Caco-2 (cell line): Measurements from ENCODE around the gene PLRG1. TPM values are rescaled to one million over a fixed set of nuclear protein-coding genes. Genes with fewer than 3 reads are reported as not detected.

Source experiments
- BruUV-seq: library from RNA; stranded (reverse); fragments of 400-500 nt; replicated peaks from 2 replicates; lab custom pipeline; 2021; lab: Mats Ljungman, UMichigan
- CTCF ChIA-PET: fragments of 300-600 bp; sonication (Branson Sonifier 250); formaldehyde crosslinking; loops from one replicate; lab custom pipeline; 2022; ENCODE audit warnings: antibody characterized with exemption; lab: Charles Lee
- POLR2A ChIA-PET: fragments of 300-600 bp; sonication (Branson Sonifier 250); formaldehyde crosslinking; loops from one replicate; lab custom pipeline; 2022; ENCODE audit warnings: antibody characterized with exemption; lab: Charles Lee
- DNase-seq, 2 experiments: peaks; one replicate each; pipeline versions ENCODE4 v3.0.0 to v3.0.0-alpha.2; 2020 to 2022
- H3K27me3 ChIP-seq: replicated peaks from 2 replicates; pipeline ENCODE4 v1.6.0; 2011; ENCODE audit warnings: low read length; ENCODE audit not compliant: control insufficient read depth, insufficient read depth
- H3K36me3 ChIP-seq: 2 replicates; pipeline ENCODE4 v1.5.1; 2011; ENCODE audit warnings: low read length; ENCODE audit not compliant: control insufficient read depth, insufficient read depth
- H3K4me1 ChIP-seq: fragments of 250-450 bp; sonication (Bioruptor Pico); 2 replicates; pipeline ENCODE4 v1.5.1; 2020; ENCODE audit warnings: mild to moderate bottlenecking
- H3K4me3 ChIP-seq: 2 replicates; pipeline ENCODE4 v1.5.1; 2011; ENCODE audit warnings: low read depth, mild to moderate bottlenecking, control low read depth, low read length
- H3K9me3 ChIP-seq: fragments of 250-450 bp; sonication (Bioruptor Pico); 2 replicates; pipeline ENCODE4 v1.5.1; 2020; ENCODE audit warnings: mild to moderate bottlenecking, moderate library complexity
- H3K27ac Mint-ChIP-seq: one replicate; pipeline ENCODE4 v1.8.0; 2022; ENCODE audit warnings: mixed read lengths; ENCODE audit not compliant: unreplicated experiment
- H3K27me3 Mint-ChIP-seq: one replicate; pipeline ENCODE4 v1.8.0; 2022; ENCODE audit warnings: mixed read lengths; ENCODE audit not compliant: insufficient read depth, unreplicated experiment
- H3K36me3 Mint-ChIP-seq: one replicate; pipeline ENCODE4 v1.8.0; 2022; ENCODE audit warnings: mild to moderate bottlenecking, mixed read lengths; ENCODE audit not compliant: insufficient read depth, unreplicated experiment
- H3K4me1 Mint-ChIP-seq: one replicate; pipeline ENCODE4 v1.8.0; 2022; ENCODE audit warnings: low read depth, mixed read lengths; ENCODE audit not compliant: unreplicated experiment
- H3K4me3 Mint-ChIP-seq: one replicate; pipeline ENCODE4 v1.8.0; 2022; ENCODE audit warnings: mild to moderate bottlenecking, moderate library complexity, mixed read lengths; ENCODE audit not compliant: unreplicated experiment
- H3K9me3 Mint-ChIP-seq: one replicate; pipeline ENCODE4 v1.8.0; 2022; ENCODE audit warnings: mixed read lengths; ENCODE audit not compliant: unreplicated experiment
- CTCF ChIP-seq, 2 experiments: fragments of 200-600 bp in 1 of 2; IDR thresholded peaks; 1 replicate in 1 of 2; 2 replicates in 1 of 2; pipeline versions ENCODE4 v1.5.1 to v1.8.0; 2011 to 2022; ENCODE audit warnings: antibody characterized with exemption in 1 of 2, control low read depth in 1 of 2, inconsistent platforms in 1 of 2, low read depth in 1 of 2, low read length in 1 of 2, mild to moderate bottlenecking in 1 of 2, moderate library complexity in 1 of 2; ENCODE audit not compliant: insufficient read depth in 1 of 2, severe bottlenecking in 1 of 2, unreplicated experiment in 1 of 2
- intact Hi-C: fragments of 100-400 bp; cut with micrococcal nuclease; formaldehyde crosslinking; loops from one replicate; pipeline ENCODE4 v1.10.0; 2022; ENCODE audit not compliant: unreplicated experiment
- total RNA-seq: library from RNA; stranded (reverse); gene quantifications from 2 replicates; pipeline ENCODE4 v1.2.3, GENCODE V29; 2022

The PLRG1 gene
- total RNA-seq, 1 experiment from 2014 or later, result 99.4 TPM

- no peak overlapping the region for H3K27ac Mint-ChIP-seq
- H3K4me1 Mint-ChIP-seq, result no peaks in the 10 kb centered on the region
- intact Hi-C loops, result loop anchor here (2.0 kb wide), 1 partner anchor 15 kb away; no protein-coding TSS in a partner anchor
- DNase-seq, result no peak
- peak overlapping the region; percentile 26 for H3K4me3 ChIP-seq
- POLR2A ChIA-PET, result no interaction called here
- H3K9me3 ChIP-seq, result no peaks in the 10 kb centered on the region
- peaks cover 2% of the 10 kb centered on the region for H3K27me3 ChIP-seq
- H3K4me1 ChIP-seq, result no peaks in the 10 kb centered on the region
- H3K27me3 Mint-ChIP-seq, result peaks cover 23% of the 10 kb centered on the region
- TF ChIP-seq CTCF (IDR thresholded peaks at IDR 0.05; ENCODE audit: insufficient read depth in 1 of 2, low read depth in 1 of 2, low read length in 1 of 2, severe bottlenecking in 1 of 2, unreplicated experiment in 1 of 2), result no peak
- H3K36me3 Mint-ChIP-seq, result peaks cover 4% of the 10 kb centered on the region
- H3K36me3 ChIP-seq, result no peaks in the 10 kb centered on the region
- CTCF ChIA-PET, result no interaction called here
- peak overlapping the region; percentile 73 for H3K4me3 Mint-ChIP-seq
- BruUV-seq, result no TSS peak
- H3K9me3 Mint-ChIP-seq, result no peaks in the 10 kb centered on the region
These were observed 57.9 kb downstream of the PLRG1 start for GRCh38 chr4:154492288-154492687.

- ChIA-PET POLR2A (no interaction called here), CTCF (interaction anchor here (0.8 kb wide), 1 partner anchor 75 kb away, joined by 3 read pairs; no protein-coding TSS in a partner anchor)
- peak within 1 kb of the TSS; percentile 26 for H3K4me3 ChIP-seq
- no peaks in the 10 kb centered on the region for H3K9me3 ChIP-seq
- H3K4me1 Mint-ChIP-seq, result no peaks in the 10 kb centered on the region
- no TSS peak for BruUV-seq
- DNase-seq, result peak; percentile 42 to 49
- H3K36me3 Mint-ChIP-seq, result peaks cover 4% of the 10 kb centered on the region
- no peak within 1 kb of the TSS for H3K27ac Mint-ChIP-seq
- H3K9me3 Mint-ChIP-seq, result no peaks in the 10 kb centered on the region
- no peak for TF ChIP-seq CTCF (IDR thresholded peaks at IDR 0.05; ENCODE audit: insufficient read depth in 1 of 2, low read depth in 1 of 2, low read length in 1 of 2, severe bottlenecking in 1 of 2, unreplicated experiment in 1 of 2)
- intact Hi-C loops, result loop anchor here (2.0 kb wide), 1 partner anchor 15 kb away; no protein-coding TSS in a partner anchor
- H3K4me3 Mint-ChIP-seq, result peak within 1 kb of the TSS; percentile 73
- H3K4me1 ChIP-seq, result no peaks in the 10 kb centered on the region
- H3K27me3 Mint-ChIP-seq, result peaks cover 20% of the 10 kb centered on the region
- H3K27me3 ChIP-seq, result peaks cover 2% of the 10 kb centered on the region
- no peaks in the 10 kb centered on the region for H3K36me3 ChIP-seq
These were observed 58.6 kb downstream of the PLRG1 start, which contains the start of gene DCHS2 for GRCh38 chr4:154491341-154492271. TSS of gene DCHS2 (minus strand) at chr4:154491799. CDS start at chr4:154491355, 444 bp downstream.

GRCh38 chr4:154490583-154491340 is 59.4 kb downstream of the PLRG1 start:
- intact Hi-C loops, result no loop called here
- Histone ChIP-seq H3K36me3 (no peaks in the 10 kb centered on the region), H3K27me3 (no peaks in the 10 kb centered on the region), H3K4me1 (no peaks in the 10 kb centered on the region), H3K4me3 (no peak overlapping the region), H3K9me3 (no peaks in the 10 kb centered on the region)
- POLR2A ChIA-PET, result no interaction called here
- Mint-ChIP-seq H3K4me3 (peak overlapping the region; percentile 73), H3K36me3 (peaks cover 4% of the 10 kb centered on the region), H3K9me3 (no peaks in the 10 kb centered on the region), H3K27ac (no peak overlapping the region), H3K27me3 (peaks cover 16% of the 10 kb centered on the region), H3K4me1 (no peaks in the 10 kb centered on the region)
- CTCF ChIA-PET, result interaction anchor here (0.8 kb wide), 1 partner anchor 74 kb away, joined by 3 read pairs; no protein-coding TSS in a partner anchor
- no peak for TF ChIP-seq CTCF (IDR thresholded peaks at IDR 0.05; ENCODE audit: insufficient read depth in 1 of 2, low read depth in 1 of 2, low read length in 1 of 2, severe bottlenecking in 1 of 2, unreplicated experiment in 1 of 2)
- BruUV-seq, result no TSS peak
- no peak for DNase-seq
